Endometrial microvascular endothelial cells (primary cell): Measurements from ENCODE around the gene CYP2A6. TPM values are rescaled to one million over a fixed set of nuclear protein-coding genes. Genes with fewer than 3 reads are reported as not detected.
"Not testable (repeated sequence)": the region's sequence is repeated elsewhere in the genome, so short reads cannot be mapped to it uniquely, and the experiment has no call there.

Source experiments
- in situ Hi-C: cut with HindIII; loops from 2 replicates; pipeline ENCODE4 v1.10.0; 2017; ENCODE audit warnings: low sequenced_read_pairs, low pct_unique_long_range_greater_than_20kb; ENCODE audit errors: inconsistent ontology term
- total RNA-seq: library from RNA; depleted of rRNA; stranded (reverse); fragments of >200 nt; gene quantifications from one replicate; pipeline ENCODE4 v1.2.3, GENCODE V29; 2015; ENCODE audit errors: inconsistent ontology term

The CYP2A6 gene, protein sequence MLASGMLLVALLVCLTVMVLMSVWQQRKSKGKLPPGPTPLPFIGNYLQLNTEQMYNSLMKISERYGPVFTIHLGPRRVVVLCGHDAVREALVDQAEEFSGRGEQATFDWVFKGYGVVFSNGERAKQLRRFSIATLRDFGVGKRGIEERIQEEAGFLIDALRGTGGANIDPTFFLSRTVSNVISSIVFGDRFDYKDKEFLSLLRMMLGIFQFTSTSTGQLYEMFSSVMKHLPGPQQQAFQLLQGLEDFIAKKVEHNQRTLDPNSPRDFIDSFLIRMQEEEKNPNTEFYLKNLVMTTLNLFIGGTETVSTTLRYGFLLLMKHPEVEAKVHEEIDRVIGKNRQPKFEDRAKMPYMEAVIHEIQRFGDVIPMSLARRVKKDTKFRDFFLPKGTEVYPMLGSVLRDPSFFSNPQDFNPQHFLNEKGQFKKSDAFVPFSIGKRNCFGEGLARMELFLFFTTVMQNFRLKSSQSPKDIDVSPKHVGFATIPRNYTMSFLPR
- not detected for total RNA-seq

- in situ Hi-C loops, result not testable (repeated sequence)
Measured at GRCh38 chr19:40850277-40850676, at the start of gene CYP2A6. TSS of gene CYP2A6 (minus strand) at chr19:40850447. CDS start at chr19:40850426, 21 bp downstream.

GRCh38 chr19:40899964-40900363 lies 49.7 kb upstream of the CYP2A6 start:
- in situ Hi-C loops, result not testable (repeated sequence)

- in situ Hi-C loops, result not testable (repeated sequence)
Measured at GRCh38 chr19:40896843-40897789, 46.9 kb upstream of the CYP2A6 start.

- in situ Hi-C loops, result no loop called here
Measured at GRCh38 chr19:40896418-40896796, 46.2 kb upstream of the CYP2A6 start.

- in situ Hi-C loops, result no loop called here
Measured at GRCh38 chr19:40893112-40893511, 42.9 kb upstream of the CYP2A6 start.

DNA sequence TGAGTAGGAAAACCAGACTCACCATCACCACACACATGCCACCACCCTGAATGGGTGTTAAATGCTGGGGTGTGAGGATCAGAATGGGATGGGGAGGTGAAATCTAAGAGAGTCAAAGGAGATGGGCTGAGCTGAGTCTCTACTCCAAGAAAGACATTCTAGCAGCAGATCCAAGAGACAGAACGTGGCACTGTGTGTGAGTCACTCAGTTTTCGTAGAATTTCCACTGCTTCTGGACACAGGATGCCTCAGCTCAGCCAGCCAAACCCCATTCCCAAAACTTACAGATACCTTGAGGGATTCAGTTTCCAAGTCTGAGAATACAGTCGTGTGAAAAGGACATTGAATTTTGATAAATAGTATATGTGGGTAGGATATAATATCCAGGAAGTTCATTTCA lies 39.1 kb upstream of the CYP2A6 start:
- in situ Hi-C loops, result no loop called here

GRCh38 chr19:40888191-40888590 lies 37.9 kb upstream of the CYP2A6 start:
- in situ Hi-C loops, result no loop called here

DNA sequence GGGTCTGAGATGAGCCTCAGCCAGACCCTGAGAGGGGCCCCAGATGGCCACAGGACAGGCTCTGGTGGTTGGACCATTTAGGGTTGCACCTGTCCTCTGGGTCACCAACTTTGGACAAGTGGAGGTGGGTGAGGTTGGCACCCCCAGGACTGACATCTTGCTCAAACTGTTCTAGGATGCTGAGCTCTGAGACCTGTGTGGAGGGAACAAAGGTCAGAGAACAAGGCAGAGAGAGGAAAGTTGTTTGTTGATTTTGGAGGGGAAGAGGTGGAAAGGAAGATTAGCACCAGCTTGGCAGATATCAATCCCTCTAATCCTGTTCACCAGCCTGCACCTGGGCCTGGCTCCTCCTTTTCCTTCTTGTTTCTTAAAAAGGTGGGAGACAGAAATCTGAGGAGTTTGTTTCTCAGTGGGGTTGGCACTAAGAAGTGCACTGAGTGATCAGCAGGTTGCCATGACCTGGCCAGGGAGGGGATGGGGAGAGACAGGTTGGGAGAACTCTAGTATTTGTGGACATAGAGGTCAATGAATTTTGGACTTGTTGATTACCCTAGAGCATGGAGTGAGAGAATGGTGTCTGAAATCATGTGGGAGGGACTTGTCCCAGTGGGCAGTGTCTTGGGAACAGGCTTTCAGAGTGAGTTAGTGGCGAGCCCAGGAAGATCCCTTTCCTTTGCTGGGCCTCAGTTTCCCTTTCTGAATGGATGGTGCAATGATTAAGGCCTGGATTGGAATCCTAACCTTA lies 34.1 kb upstream of the CYP2A6 start:
- in situ Hi-C loops, result not testable (repeated sequence)

GRCh38 chr19:40882062-40882461 lies 31.8 kb upstream of the CYP2A6 start, which contains the start of gene CYP2A7:
TSS of gene CYP2A7 (minus strand) at chr19:40882231. CDS start at chr19:40882210, 21 bp downstream.
- in situ Hi-C loops, result not testable (repeated sequence)

GRCh38 chr19:40879349-40879748 lies 29.1 kb upstream of the CYP2A6 start:
- in situ Hi-C loops, result not testable (repeated sequence)

DNA sequence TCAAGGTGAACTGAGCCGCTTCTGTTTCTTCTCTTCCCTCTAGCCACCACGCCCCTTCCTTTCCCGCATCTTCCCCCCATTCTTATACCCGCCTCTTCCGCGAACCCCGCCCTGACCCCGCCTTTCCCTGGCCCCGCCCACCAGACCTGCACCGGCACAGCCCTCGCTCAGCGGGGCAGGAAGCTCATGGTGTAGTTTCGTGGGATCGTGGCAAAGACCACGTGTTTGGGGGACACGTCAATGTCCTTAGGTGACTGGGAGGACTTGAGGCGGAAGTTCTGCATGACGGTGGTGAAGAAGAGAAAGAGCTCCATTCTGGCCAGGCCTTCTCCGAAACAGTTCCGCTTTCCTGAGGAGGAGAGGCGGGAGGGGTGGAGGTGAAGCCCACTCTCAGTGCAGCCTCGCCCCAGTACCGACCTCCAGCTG lies 25.3 kb upstream of the CYP2A6 start:
- in situ Hi-C loops, result not testable (repeated sequence)

- in situ Hi-C loops, result not testable (repeated sequence)
Measured at GRCh38 chr19:40874874-40875273, 24.6 kb upstream of the CYP2A6 start.

- in situ Hi-C loops, result not testable (repeated sequence)
Measured at GRCh38 chr19:40873873-40874272, 23.6 kb upstream of the CYP2A6 start.

DNA sequence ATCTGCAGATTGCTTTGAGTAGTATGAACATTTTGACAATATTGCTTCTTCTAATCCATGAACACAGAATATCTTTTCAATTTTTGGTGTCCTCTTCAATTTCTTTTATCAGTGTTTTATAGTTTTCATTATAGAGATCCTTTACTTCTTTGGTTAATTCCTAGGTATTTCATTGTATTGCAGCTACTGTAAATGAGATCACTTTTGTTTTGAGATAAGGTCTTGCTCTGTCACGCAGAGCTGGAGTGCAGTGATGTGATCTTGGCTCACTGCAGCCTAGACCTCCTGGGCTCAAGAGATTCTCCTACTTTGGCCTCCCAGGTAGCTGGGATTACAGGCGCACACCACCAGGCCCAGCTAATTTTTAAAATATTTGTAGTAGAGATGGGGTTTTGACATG lies 22.0 kb upstream of the CYP2A6 start:
- in situ Hi-C loops, result no loop called here

GRCh38 chr19:40867701-40868100 lies 17.5 kb upstream of the CYP2A6 start:
- in situ Hi-C loops, result no loop called here

GRCh38 chr19:40864739-40865496 lies 14.7 kb upstream of the CYP2A6 start:
- in situ Hi-C loops, result not testable (repeated sequence)

DNA sequence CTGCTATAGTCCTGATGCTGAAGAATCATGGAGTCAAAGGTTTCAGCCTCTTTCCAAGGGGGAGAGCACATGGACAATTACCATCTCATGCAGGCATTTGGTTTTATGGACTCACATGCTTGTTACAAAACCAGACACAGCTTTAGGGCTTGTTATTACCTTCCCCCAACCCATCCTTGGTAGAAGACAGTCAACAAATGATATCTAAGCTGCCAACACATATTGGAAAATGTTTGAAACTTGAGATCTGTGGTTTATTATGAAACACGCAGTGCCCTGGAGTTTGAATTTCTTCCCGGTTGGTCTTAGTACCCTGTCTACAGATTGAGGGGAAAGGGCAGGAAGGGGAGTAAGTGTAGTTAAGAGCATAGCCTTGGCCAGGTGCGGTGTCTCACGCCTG lies 12.5 kb upstream of the CYP2A6 start:
- in situ Hi-C loops, result no loop called here

DNA sequence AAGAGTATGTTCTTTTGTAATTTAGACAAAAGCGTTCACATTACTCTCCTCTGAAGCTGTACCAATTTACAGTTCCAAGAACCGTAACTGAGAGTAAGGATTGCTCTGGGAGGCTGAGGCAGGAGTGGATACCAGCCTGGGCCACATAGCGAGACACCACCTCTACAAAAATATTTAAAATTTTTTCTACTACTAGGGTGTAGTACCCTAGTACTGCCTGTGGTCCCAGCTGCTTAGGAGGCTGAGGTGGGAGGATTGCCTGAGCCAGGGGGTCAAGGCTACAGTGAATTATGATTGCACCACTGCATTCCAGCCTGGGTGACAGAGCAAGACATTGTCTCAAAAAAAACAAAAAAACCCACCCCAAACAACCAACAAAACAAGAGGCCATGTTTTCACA lies 12.1 kb upstream of the CYP2A6 start:
- in situ Hi-C loops, result no loop called here
